NB4 (cell line): ENCODE results near the gene CORO1C.

Experiments used
- CTCF ChIP-seq: IDR thresholded peaks from one replicate; pipeline ENCODE4 v1.5.1; 2012; ENCODE audit warnings: low read depth, low read length
- MAX ChIP-seq: IDR thresholded peaks from 2 replicates; pipeline ENCODE4 v1.6.1; 2011; ENCODE audit warnings: low read depth, low read length
- POLR2A ChIP-seq: IDR thresholded peaks from 2 replicates; pipeline ENCODE4 v1.6.1; 2011; ENCODE audit warnings: mild to moderate bottlenecking; ENCODE audit not compliant: insufficient read length; ENCODE audit errors: extremely low read depth

DNA sequence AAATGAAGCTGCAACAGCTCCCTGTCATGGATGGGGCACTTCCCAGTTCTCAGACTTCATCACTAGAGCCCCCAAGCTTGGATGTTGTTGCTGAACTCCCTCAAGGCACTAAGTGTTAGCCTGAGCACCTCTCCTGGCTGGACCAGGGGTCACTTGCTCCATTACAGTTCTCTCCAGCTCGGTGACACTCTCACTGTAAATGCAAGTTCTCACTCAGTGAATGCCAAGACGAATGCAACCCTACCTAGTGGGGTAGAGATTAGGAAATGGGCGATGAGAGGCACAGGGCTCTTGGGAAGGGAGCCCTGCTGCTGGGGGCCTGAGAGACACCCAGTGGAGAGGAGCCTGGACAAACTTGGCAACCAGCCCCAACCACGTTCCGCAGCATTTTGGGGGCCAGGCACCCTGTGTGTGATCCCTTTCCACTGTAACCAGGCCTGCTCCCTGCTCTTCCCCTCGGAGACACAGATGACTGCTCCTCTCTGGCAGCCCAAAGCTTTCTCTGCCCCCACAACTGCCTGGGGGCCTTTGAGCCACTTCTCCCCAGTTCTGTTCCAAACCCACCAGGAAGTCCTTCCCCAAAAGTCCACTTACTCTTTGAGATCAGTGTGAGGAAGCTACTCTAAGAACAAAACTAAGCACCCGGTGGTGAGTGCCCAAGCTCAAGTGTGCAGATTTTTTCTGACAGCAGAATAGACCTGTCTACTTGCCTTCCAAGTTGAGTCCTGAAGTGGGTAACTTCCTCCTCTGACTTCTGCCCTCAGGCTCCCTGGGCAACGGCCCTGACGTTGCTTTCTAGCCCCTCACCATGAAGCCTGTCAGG is 89.7 kb downstream of the CORO1C start:
- TF ChIP-seq CTCF = no peak
- no peak for TF ChIP-seq POLR2A
- no peak for TF ChIP-seq MAX
